Neural cell (in vitro differentiated cells): ENCODE measurements around the gene ACAA1.

ENCODE experiments used
- CTCF ChIP-seq: fragments of 450-650 bp; IDR thresholded peaks from 2 replicates; pipeline ENCODE4 v1.5.1; 2014; ENCODE audit warnings: antibody characterized with exemption, mild to moderate bottlenecking, moderate library complexity; ENCODE audit not compliant: poor library complexity, severe bottlenecking
- EP300 ChIP-seq: fragments of 450-650 bp; conservative IDR thresholded peaks from 2 replicates; pipeline ENCODE4 v1.6.1; 2014; ENCODE audit warnings: antibody characterized with exemption, mild to moderate bottlenecking, moderate library complexity; ENCODE audit not compliant: poor library complexity, severe bottlenecking
- POLR2AphosphoS5 ChIP-seq: IDR thresholded peaks from 2 replicates; pipeline ENCODE4 v1.6.1; 2012
- TAF1 ChIP-seq: IDR thresholded peaks from 2 replicates; pipeline ENCODE4 v1.6.1; 2012; ENCODE audit warnings: low read depth
- TF ChIP-seq, protein P1 (sequence below): IDR thresholded peaks from 2 replicates; pipeline ENCODE4 v1.6.1; 2012; ENCODE audit warnings: borderline replicate concordance

DNA sequence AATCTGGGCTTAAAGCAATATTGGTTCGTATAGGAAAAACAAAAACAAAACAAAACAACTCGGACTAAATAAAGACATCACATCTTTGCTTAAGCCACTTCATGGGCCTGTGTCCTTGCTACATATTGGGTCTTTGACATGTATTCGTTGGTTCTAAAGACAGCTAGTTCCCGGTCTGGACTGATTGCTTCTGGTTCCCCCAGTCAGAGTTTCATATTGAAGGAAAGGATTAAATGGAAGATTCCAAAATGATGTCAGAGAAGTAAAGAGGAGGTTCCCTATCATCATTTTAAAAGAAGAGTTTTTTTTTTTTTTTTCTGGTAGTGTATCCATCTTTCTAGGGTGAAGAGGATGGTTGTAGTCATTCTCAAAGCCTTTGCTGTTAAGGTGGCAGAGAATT lies 30.7 kb upstream of the ACAA1 start:
- TF ChIP-seq CTCF (no peak), TAF1 (no peak), EP300 (no peak), POLR2AphosphoS5 (no peak)
- TF ChIP-seq, protein P1, sequence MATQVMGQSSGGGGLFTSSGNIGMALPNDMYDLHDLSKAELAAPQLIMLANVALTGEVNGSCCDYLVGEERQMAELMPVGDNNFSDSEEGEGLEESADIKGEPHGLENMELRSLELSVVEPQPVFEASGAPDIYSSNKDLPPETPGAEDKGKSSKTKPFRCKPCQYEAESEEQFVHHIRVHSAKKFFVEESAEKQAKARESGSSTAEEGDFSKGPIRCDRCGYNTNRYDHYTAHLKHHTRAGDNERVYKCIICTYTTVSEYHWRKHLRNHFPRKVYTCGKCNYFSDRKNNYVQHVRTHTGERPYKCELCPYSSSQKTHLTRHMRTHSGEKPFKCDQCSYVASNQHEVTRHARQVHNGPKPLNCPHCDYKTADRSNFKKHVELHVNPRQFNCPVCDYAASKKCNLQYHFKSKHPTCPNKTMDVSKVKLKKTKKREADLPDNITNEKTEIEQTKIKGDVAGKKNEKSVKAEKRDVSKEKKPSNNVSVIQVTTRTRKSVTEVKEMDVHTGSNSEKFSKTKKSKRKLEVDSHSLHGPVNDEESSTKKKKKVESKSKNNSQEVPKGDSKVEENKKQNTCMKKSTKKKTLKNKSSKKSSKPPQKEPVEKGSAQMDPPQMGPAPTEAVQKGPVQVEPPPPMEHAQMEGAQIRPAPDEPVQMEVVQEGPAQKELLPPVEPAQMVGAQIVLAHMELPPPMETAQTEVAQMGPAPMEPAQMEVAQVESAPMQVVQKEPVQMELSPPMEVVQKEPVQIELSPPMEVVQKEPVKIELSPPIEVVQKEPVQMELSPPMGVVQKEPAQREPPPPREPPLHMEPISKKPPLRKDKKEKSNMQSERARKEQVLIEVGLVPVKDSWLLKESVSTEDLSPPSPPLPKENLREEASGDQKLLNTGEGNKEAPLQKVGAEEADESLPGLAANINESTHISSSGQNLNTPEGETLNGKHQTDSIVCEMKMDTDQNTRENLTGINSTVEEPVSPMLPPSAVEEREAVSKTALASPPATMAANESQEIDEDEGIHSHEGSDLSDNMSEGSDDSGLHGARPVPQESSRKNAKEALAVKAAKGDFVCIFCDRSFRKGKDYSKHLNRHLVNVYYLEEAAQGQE: no peak
